NCI-H82 (cell line): ENCODE data around the gene TSEN15.

Experiments
- DNase-seq: peaks from one replicate; lab custom pipeline; 2025; lab: John Stamatoyannopoulos, UW

The TSEN15 gene

DNA sequence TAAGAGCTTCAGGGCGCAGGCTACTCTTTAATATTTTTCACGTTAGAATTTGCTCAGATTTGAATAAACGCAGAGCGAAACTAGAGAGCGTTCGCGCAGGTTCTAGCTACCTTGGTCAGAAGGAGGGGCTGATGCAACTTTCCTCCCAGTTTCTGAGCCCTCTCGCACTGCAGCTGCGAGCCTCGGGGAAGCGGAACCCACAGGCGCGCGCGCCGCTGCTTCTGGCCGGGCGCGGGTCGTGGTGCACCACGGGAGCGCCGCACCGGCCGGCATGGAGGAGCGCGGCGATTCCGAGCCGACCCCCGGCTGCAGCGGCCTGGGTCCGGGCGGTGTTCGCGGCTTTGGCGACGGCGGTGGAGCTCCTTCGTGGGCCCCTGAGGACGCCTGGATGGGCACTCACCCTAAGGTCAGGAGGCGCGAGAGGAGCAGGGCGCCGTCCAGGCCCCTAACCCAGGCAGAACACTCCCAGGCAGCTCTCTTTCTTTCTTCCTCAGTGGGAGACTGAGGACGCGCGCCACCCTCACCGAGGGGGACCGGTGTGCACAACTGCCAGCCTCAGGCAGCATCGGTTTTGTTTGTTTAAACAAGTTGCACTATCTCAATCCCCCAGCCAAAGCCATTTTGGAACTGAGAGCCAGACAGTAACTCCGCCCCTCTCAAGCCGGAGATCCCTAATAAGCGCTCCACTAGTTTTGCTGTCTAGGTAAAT is at the start of gene TSEN15:
Gene TSEN15 (plus strand): TSS at position 246 of the 709 bp plus-strand sequence. CDS start 26 bp downstream, at position 272.
- DNase-seq = peak; percentile 94

DNA sequence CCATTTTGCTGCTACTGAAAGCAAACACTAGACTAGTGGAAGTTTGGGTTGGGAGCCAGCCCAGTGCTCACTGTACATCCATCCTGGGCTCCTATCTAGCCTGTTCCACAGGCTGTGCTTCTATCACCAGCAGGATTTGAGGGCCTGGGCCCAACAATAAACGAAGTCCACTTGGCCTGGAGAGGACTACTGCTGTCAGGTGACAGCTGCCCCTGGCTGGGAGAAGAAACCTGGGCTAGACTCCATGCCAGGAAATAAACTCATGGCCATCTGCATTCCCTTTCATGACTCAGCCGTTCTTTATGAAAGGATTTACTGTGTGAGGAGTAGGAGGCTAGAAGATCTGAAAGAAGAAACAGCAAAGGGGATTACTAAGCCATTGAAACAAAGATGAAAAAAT is 49.5 kb upstream of the TSEN15 start:
- peak; percentile 70 for DNase-seq

DNA sequence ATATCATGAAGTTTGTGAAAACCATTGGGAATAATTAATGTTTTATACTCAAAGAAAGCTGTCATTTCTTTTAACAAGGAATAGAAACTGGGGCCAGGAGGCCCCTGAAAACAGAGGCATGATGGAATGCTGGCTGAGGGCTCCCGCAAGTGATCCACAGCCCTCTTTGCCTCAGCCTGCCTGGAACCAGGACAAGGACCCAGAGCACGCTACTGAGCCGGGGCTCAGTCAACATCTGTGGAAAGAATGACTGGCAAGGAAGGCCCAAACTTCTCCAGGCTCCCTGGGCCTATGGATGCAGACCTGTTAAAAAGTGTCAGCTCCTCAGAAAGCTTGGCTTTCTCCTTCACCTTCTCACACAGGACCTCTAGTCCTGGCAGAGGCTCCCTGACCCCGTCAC is 46.6 kb upstream of the TSEN15 start:
- no peak for DNase-seq

DNA sequence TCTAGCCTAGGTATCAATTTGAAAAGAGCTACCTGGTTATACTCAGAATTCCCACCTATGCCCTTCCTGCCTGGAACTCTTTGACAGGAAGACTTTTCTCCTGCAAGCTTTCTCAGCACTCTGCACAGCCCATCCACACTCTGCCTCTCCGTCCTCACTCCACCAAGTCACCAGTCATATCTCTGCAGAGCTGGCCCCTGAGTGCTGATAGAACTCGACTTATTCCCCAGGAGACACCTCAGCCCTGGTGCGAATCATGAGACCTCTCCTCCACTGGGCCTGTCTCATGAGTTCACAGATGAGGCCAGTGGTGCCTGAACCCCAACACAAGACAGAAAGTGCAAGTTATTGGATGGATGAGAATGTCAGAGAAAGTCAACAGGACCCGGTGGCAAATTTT is 46.0 kb upstream of the TSEN15 start:
- no peak for DNase-seq

DNA sequence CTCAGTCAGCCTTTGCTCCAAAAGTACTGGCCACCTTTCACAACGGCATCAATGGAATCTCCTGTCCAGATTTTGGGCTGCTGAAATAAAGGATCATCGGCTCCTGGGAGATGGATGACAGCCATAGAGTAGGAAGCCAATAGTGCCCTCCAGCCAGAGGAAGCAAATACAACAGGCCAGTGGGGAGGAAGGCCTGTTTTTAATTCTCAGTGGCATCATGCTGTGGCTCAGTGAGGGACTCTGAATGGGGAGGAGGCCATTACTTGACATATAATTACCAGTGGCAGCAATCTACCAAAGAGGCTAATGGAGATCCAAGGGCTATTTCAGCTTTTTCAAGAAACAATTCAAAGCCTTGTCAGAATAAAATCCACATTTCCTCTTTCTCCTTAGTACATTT is 40.7 kb upstream of the TSEN15 start:
- DNase-seq = no peak

DNA sequence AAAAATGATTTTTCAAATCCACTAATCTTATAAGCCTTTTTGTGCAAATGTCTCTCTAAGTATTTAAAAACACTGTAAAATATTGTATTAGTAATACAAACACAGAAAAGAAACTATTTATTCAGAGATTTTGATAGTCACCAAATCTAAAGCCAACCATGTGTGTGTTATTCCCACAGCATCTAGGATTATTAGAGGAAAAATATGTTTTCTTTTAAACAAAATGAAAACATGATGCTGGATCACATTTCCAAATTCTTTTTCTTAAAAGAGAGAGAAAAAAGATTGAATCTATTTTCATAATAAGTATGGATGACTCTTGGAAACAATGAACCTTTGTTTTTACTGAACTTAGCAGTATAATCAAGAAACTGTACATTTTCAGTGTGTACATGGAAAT is 39.3 kb upstream of the TSEN15 start:
- DNase-seq = no peak

DNA sequence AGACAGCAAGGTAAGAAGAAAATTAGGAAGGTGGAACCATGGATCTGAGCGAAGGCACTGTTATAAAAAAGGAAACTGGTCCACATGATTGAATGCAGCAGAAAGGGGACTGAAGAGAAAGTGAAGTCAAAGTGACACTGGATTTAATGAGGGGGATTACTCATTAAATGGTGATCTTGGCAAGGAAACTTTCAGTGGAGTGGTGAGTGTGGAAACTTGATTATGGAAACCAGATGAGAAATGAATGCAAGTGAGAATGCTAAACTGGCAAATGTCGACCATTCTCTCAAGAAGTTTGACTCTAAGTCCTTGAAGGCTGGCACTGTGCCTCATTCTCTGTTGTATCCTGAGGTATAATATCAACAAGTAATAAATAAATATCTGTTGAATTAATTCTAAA is 37.3 kb upstream of the TSEN15 start:
- DNase-seq = no peak

DNA sequence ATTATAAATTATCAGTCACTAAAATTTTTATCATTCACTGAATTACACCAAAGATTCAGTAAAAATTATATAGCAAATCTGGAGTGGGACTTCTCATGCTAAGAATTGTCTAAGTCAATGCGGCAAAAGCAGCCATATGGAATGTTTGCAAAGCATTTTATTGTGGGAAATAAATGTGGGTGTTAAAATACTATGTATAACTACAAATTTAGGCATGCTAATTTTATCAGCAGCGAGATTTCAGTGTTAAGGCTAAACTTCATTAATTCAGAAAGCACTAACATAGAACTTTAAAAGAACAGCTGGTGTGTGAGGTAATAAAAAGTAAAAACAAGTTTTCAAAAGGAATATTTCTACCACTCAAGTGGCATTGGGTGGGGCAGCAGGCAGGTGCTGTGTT is 35.4 kb upstream of the TSEN15 start:
- no peak for DNase-seq

DNA sequence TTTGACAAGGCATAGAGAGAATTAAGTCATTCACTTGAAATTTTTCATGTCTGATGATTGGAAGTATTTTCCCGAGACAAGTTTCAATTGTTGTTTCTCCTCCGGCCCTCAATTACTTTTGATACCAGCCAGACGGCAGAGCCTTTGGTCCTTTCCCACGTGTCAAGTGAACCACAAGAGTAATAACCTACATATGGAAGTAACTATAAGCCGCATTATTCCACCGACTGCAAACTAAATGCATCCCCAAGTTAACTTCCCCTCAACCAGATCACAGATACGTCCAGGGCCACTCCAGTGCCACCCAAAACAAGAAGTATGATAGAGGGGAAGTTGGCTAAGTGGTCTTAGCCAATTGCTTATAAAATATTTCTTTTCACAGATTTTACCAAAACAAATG is 34.2 kb upstream of the TSEN15 start:
- DNase-seq = no peak

DNA sequence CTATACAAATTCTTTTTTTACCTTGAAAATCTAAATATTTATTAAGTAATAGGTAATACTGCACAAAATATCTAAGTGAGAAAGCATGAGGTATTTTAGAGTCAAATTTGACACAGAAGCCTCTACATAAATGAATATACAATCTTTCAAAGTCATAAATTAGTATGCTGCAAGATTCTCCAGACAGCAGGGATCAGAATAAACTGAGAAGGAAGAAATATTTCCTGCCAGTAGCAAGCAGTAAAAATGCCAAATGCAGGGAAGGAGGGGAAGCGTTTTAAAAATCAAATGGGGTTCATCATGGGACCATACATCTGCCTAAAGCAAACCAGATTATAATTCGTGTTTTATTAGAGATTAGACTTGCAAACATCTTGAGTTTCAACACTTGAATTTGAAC is 32.9 kb upstream of the TSEN15 start:
- no peak for DNase-seq

DNA sequence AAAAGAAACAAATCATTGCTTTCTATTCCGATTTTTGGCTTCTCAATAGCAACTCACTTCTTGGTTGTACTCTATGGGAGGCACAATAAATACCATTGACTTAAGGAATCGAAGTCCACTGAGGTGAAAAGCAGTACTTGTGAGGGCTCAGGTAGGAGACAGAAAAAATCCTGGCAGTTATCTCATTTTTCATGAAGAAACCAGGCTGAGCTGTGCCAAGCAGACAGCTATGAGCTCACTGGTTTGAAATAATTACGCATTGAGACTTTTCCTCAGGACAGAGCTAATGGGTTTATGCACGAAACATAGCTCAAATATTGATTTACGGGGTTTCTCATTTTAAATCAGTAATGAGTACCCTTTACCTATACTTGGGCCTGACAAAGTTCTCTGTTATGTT is 32.5 kb upstream of the TSEN15 start:
- no peak for DNase-seq

DNA sequence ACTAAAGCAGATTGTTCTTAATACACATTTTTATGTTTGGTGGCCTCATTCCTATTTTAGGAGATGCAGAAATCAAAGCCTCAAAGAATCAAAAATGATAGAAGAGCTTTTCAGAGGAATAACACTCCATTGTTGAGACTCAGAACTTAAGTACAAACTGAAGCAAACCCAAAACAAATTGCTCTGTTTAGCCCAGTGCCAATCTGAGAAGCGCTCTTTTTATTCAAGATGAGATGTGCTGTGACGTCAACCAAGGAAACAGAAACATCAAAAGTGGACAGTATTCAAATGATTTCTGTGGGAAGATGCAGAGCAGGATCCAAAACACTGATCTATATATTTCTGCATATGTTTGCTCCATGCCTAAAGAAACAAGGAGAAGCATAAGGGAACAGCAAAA is 32.0 kb upstream of the TSEN15 start:
- DNase-seq = no peak

DNA sequence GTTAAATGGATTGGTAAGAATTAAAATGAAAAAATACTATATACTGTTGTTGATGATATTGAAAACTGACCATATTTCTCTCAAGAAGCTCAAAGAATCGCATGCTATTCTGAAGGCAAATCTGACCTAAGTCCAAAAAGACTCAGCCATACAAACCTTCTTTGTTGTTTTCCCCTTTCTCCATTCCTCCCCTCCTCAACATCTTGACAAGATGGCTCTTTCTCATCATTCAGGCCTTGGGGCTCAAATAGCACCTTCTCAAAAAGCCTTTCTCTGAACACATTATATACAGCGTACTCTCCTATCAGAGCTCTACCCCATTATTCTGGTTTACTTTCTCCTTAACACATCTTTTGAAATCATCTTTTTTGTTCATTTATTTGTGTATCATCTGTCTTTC is 31.2 kb upstream of the TSEN15 start:
- no peak for DNase-seq

DNA sequence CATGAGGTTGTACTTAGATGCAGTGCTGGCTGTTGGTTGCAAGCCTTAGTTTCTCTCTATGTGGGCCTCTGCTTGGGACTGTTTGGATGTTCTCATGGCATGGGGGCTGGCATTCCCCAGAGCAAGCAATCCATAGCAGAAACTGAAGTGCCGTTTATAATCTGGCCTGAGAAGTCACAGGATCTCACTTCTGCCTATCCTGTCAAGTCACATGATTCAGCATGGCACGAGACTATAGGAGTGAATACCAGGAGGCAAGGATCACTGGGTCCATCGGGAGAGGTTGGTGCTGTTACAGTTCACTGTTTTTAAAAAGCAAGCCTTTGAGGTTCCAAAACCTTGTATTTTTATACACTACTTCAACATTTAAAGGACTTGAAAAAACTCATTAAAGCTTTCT is 30.7 kb upstream of the TSEN15 start:
- no peak for DNase-seq

DNA sequence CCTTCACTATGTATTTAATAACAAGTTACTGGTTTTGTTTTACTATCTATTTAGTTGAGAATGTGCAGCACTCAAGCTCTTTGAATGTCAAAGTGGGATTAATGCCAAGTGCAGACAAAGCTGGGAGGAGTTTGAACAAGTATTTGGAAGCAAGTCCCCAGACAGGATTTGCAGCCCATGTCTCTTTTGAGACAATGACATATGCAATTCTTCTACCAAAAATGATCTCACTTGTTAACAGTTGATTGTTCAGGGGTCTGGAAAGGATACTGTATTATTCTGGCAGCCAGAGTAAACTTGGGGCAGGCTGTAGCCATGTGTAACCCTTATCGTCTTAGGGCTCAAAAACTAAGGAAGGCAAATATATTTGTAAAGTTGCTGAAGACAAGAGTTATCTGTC is 29.8 kb upstream of the TSEN15 start:
- DNase-seq = peak; percentile 11

DNA sequence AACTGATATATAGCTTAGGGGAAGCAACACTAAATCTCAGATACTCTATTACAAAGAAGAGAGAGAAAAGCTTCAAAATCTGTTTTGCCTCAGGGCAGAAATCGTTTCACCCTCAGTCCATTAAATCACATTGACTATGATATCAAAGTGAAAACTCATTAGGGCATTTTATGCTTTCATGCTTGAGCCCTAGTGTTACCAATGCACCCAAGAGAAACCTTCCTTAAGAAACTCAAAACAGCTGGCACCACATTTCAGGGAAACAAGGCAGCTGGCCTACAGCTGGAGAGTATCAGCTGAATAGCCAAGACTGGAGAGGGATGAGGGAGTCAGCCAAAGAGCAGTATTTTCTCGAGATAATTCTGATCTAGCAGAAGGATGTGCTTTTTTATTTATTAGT is 28.9 kb upstream of the TSEN15 start:
- no peak for DNase-seq

DNA sequence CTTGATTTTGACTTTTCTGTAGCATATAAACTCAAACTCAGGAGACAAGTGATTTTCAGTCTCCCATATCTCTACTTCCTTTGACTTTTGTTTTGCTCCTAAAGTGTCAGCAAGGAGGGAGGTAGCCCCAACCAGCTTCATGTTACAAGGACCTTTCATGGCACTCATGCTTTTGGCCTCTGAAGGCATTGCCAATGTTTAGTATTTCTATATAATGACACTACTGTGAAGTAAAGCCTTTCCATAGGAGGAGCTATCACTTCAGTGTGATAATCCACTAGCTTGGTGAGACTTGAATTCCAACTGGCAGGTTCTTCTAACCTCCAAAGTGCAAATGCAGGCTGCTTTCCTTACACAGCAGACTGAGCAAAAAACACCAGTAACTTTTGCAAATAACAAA is 28.4 kb upstream of the TSEN15 start:
- no peak for DNase-seq

DNA sequence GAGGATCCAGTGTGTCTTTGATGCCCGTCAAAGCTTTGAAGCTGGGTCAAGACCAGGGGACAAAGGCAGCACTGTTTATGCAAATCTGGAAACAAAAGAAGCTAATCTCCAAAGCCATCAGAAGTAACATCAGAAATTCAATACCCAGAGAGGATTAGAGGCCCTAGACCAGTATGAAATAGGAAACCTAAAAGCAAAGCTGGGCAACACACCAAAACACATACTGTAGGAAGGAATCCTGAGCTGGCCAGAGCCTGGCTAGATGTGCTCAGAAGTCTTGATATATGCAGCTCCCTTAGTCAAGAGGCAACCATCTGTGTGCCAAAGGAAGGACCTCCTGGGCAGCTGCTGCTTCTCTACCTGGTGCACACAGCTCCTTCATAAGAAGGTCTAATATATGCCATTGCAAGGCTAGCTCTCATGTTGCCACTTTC is 26.3 kb upstream of the TSEN15 start:
- peak; percentile 87 for DNase-seq

DNA sequence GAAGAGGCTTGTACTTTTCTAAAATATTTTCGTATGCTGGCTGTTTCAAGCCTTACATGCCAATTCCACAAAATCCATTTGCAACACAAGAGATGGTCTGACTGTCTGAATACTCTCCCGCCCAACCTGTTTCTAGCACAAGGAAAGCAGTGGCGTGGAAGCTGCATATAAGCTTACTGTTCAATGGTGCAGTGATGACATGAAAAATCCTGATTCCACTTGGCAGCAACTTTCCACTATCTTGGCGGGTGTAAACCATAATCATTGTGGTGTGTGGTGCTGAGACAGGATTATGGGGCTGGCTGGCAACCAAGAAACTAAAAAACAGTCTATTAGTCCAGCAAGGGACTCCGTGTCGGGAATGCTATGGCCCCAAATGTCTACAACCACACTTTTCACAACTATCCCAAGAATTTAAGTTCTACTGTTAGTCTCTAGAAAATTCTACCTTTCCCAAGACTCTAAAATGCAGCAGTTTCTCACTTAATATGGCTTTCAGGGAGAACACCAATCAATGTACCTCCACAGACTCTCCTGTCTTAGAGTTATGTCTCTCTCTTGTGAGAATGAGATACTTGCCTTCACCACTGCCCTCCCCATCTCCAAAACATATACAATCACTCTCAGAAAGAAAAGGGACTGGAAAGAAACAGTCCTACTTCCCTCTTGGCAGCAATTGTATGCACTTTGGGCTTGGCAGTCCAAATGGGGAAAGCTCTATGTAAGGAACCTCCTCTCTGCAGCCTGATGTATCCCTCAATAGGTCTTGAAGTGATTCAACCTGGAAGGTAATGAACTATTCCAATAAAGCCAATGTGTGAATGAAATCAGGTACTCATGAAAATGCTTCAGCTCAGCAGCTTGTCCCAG is 23.5 kb upstream of the TSEN15 start:
- no peak for DNase-seq

DNA sequence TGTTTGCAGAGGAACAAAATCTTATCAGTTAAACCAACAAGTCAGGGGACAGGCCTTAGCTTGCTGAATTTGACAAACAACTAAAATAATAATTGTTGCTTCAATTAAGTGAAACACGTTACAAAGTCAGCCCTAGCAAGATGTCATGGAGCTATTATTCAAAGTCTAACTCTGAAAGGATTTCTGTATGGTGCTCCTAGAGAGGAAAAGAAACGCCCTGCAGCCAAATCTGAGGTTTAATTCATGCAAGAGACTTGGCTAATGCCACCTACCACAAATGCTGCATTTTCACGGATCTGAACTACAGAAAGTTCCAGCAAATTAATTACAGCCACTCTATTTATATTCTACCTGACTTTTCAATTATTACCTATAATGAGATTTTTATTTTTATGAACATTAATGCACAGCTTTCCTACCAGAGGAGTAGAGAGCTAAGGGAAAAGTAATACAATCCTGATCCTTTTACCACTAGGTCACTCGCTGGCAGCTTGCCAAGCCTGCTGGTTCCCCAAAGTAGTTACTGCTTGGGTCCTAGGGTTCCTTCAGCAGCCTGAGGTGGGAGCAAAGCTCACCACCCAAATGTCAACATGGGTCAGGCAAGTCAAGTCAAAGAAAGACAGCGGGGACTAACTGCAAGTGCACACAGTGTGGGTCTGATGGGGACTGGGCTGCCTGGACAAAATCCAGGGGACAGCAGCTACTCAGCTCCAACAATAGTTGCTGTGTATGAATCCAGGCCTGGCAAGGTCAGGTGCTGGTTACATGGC is 22.5 kb upstream of the TSEN15 start:
- peak; percentile 81 for DNase-seq

DNA sequence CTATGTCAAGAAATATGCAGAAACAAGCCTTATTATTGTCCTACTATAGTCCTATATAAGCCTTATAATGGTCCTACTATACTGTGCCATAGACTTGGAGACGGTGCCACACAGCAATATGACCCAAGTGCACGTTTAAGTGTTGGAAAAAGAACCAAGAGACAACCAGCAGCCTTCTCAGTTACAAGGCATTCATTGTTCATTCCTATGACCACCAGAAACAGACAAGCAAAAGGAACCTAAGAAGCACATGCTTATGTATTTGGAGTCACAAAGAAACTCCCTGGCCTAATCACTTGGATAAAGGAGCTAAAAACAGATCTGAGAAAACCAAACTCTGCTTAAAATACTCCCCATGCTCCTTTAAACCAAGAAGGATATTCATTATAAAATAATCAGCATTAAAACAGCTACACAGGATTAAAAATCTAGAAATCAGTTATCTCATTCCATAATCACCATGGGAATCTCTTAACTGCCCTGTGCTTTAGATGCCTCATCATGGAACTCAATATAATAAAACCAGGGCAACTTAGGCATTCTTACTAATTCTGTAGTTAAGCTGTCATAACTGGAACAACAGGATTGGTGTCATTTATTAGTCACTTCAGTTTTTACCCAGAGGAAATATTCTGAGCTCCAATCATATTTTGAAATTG is 21.0 kb upstream of the TSEN15 start:
- no peak for DNase-seq

DNA sequence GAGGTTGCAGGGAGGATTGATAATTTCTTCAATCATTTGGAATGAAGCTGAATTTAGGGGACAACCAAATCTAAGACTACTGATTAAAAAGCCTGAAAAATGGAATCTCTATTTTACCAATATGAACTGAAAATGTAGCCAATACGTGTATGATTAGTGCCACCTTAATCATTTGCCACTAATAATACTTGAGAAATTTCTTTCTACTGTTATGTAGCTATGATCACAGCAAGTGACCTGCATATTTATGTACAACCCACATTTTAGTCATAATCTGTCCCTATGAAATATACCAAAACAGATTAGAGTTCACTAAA is 20.5 kb upstream of the TSEN15 start:
- DNase-seq = no peak
